ENCODE data around the gene PKD1.
A peak's percentile ranks its signal among the peaks of the same experiment; 100 is the strongest.

PKD1 gene

DNA sequence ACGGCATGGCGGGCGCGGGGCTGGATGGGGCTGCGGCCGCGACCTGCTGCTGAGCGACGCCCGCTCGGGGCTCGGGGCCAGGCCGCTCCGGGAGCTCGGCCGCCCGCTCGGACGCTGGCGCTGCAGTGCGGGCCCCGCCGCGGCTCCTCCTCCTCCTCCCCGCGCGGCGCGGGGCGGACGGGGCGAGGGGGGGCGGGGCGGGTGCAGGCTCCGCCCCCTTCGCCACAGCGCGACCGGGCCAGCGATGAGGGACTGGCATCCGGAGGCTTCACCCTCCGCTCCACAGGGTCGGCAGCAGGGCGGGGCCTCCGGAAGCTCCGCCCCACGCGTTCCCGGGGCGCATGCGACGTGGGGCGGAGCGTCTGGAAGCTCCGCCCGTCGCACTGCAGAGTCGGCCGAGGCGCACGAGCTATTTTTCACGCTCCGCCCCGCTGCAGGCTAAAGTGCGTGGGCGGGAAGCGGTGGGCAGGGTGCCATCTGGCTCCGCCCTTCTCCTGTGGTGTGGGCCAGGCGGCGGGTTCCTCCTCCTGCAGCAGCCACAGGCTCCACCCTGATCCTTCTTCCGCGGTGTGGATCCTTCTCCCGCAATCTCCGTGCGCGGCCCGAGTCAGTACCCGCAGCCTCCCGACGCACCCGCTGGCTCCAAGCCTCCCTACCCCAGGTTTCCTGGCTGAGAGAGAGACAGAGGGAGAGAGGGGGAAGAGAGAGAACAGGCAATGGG is at the start of gene PKD1:
PKD1 (minus strand) TSS at position 129 of the 721 bp plus-strand sequence. CDS start 209 bp downstream, outside the sequence.
- DNase-seq (ENCODE audit: low read depth): peak; percentile 91

DNA sequence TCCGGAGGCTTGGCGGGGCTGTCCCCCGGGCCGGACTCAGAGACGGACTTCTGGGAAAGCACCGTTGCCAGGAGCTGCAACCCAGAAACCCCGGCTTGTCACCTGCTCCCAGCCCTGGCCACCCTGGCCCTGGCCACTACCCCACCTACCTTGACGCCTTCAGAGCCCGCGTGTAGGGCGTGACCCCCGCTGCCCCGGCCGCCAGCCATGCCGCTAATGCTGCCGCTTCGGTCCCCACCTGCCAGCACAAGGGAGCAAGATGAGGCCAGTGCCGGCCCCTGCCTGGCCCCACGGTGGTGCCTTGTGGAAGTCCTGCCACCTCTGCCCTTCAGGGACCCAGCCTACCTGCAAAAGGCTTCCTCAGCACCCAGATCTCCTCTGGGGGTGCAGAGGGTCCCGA is 49.3 kb upstream of the PKD1 start:
- DNase-seq (ENCODE audit: low read depth): no peak

DNA sequence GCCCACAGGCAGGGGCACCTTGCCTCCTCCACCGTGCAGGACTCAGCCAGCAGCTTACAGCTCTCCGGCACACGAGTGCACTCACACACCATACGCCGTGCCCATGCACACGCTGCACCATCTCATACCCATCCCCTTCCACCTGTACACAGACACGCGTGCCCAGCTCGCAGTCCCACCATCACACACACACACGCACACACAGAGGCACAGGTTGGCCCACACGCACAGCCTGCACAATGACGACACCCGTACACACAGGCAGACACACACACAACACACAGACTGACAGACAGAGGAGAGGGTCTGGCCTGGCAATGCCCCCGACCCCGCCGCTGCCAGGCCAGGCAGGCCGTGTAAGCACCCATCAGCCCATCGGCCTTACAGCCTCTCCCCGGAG is 48.6 kb upstream of the PKD1 start:
- DNase-seq (ENCODE audit: low read depth): no peak

GRCh38 chr16:2183671-2184070 is 48.0 kb upstream of the PKD1 start:
- DNase-seq (ENCODE audit: low read depth): no peak

GRCh38 chr16:2181952-2182351 is 46.3 kb upstream of the PKD1 start:
- DNase-seq (ENCODE audit: low read depth): no peak

GRCh38 chr16:2180962-2181923 is 45.5 kb upstream of the PKD1 start:
- no peak for DNase-seq (ENCODE audit: low read depth)

GRCh38 chr16:2180461-2180860 is 44.8 kb upstream of the PKD1 start:
- DNase-seq (ENCODE audit: low read depth): no peak

DNA sequence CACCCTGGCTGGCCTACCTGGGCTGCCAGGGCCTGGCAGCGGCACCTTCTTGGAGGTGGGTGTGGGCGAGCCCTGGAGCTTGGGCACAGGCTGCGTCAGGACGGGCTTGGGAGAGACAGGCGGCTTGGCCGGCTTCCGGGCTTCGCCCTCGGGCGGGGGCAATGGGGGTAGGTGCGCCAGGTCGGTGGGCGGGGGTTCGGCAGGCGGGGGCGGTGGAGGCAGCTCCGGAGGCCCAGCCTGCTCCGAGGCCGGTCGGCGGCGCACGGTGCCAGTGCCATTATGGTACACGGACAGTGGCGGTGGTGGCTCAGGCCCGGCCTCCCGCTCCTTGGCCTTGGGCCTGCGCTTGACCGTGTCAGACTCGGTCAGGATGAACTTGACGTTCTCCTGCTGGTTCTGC is 43.9 kb upstream of the PKD1 start:
- no peak for DNase-seq (ENCODE audit: low read depth)

GRCh38 chr16:2179107-2179501 is 43.4 kb upstream of the PKD1 start:
- DNase-seq (ENCODE audit: low read depth): no peak

DNA sequence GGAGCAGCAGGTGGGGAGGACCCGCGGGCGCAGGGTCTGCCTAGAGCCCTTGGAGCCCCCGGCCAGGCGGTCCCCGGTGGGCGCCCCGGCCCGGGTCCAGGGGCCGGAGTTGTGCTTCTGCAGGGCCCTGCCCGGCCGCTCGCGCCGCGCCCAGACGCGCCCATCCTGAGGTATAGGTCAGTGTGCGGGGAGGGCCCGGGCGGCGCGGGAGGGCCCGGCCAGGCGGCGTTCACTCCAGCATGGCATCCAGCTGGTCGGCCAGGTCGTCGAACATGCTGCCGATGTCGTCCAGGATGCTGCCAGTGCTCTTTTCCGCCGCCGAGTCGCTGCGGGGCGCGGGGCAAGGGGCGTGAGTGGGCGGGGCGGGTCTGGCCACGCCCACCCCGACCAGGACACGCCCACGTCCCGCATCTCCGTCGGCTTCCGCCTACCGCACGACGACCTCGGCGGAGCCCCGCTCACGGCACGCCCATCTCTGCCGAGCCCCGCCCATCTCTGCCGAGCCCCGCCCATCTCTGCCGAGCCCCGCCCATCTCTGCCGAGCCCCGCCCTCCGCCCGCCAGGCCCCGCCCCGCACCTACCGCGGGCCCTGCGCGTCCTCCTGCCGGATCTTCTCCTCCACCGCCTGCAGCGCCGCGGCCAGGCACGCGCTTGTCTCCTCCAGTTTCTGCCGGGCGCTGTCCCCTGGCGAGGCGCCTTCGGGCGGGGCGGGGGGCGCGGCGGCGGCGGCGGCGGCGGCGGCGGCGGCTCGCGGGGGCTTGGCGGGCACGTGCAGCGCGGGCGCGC is 42.8 kb upstream of the PKD1 start:
- DNase-seq (ENCODE audit: low read depth): peak; percentile 13

DNA sequence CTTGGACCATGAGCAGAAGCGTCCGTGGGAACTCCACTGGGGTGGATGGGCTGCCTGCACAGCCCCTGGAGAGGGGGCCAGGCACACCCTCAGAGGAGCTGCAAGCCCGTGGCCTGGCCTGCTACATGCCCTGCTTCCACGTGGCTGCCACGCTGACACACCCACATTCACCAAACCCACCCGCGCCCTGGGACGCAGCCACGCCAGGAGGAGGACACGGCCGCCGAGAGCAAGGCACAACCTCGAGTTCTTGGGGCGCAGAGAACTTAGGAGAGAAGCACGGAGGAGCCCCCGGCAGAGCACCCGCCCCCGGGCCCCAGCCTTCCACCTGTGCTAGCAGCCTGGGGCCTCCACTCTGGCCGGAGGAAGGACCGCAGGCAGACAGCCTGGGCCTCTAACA is 41.9 kb upstream of the PKD1 start:
- DNase-seq (ENCODE audit: low read depth): no peak

GRCh38 chr16:2177101-2177500 is 41.4 kb upstream of the PKD1 start:
- DNase-seq (ENCODE audit: low read depth): no peak

DNA sequence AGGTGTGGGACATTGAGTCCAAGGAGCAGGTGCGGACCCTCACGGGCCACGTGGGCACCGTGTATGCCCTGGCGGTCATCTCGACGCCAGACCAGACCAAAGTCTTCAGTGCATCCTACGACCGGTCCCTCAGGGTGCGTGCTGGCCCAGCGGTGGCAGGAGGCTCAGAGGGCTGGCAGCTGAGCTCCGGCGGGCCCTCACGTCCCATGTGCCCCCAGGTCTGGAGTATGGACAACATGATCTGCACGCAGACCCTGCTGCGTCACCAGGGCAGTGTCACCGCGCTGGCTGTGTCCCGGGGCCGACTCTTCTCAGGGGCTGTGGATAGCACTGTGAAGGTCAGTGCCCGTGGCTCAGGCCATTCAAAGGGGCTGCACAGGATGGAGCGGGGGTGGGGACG is 40.3 kb upstream of the PKD1 start:
- DNase-seq (ENCODE audit: low read depth): no peak

DNA sequence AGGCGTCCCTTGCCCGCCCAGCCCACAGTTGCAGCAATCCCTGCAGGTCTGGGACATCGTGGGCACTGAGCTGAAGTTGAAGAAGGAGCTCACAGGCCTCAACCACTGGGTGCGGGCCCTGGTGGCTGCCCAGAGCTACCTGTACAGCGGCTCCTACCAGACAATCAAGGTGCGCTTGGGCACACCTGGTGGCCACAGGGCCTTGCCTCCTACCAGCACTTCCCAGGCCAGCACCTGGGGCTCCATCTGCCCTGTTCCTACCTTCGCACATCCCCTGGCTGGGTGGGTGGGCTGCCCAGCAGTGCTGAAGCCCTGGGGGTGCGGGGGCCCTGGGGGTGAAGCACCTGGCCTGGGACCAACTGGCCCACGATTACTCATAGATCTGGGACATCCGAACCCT is 39.8 kb upstream of the PKD1 start:
- DNase-seq (ENCODE audit: low read depth): no peak

GRCh38 chr16:2174396-2175131 is 38.9 kb upstream of the PKD1 start:
- no peak for DNase-seq (ENCODE audit: low read depth)

GRCh38 chr16:2173916-2174315 is 38.2 kb upstream of the PKD1 start:
- DNase-seq (ENCODE audit: low read depth): no peak

- no peak for DNase-seq (ENCODE audit: low read depth)
Observed at GRCh38 chr16:2173366-2173765, 37.7 kb upstream of the PKD1 start.

- DNase-seq (ENCODE audit: low read depth): no peak
Observed at GRCh38 chr16:2172688-2173335, 37.1 kb upstream of the PKD1 start.

GRCh38 chr16:2171601-2172178 is 36.0 kb upstream of the PKD1 start:
- no peak for DNase-seq (ENCODE audit: low read depth)

DNA sequence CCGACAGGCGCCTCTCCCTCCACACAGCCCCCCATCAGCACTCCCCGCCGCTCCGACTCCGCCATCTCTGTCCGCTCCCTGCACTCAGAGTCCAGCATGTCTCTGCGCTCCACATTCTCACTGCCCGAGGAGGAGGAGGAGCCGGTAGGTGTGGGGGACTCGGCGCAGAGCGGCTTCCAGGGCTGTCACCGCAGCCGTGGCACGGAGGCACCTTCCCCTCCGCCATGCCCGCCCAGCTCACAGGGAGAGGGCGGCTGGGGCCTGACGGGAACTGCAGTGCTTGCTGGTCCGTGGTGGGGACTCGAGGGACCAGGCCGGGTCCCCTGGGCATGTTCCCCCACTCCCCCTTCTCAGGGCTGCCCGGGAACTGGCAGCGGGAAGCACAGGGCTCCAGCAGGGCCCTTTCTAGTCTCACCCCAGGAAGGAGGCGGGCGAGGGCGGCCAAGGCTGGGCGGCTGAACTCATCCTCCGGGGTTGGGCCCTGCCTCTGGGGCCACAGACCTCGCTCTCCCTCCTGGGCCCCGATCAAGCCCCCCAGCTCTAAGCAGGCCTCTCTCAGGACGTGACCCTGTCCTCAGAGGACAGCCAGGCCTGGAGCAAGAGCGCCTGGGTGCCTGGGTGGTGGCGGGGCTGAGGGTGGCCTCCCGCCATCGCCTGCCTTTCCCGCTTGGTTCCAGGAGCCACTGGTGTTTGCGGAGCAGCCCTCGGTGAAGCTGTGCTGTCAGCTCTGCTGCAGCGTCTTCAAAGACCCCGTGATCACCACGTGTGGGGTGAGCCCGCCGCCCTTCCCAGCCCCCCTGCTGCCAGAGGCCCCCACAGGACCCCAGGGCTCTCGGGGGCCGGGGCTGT is 35.1 kb upstream of the PKD1 start:
- DNase-seq (ENCODE audit: low read depth): no peak
